ENCODE measurements around the gene TRPV3. TPM values are rescaled to one million over a fixed set of nuclear protein-coding genes. Genes with fewer than 3 reads are reported as not detected.
"Not testable (repeated sequence)": the region's sequence is repeated elsewhere in the genome, so short reads cannot be mapped to it uniquely, and the experiment has no call there.

The TRPV3 gene
- polyA plus RNA-seq, 4 donors: 0.96 to 2.3 (median 1.5) TPM

DNA sequence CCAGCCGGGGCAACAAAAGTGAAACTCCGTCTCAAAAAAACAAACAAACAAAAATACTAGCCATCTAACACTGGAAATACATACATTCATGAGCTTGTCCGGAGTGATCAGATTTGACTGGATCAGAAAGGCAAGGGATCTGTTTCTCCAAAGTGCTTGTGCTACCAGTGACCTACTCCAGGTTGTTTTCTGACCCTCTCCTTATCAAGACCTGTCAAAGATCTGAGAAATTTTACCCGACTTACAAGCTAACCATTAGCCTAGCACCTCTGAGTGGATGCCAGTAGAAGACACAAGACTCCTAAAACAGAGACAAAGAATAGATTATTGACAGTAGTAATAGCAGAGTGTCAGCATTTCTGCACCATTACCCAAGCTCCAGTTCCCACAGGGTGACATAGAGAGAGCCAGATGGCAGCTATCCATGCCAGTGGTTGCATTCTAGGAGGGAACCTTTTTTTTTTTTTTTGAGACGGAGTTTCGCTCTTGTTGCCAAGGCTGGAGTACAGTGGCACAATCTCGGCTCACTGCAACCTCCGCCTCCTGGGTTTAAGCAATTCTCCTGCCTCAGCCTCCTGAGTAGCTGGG lies 72.0 kb downstream of the TRPV3 start:
- DNase-seq (ENCODE audit: low read depth in 4 of 4, low spot score in 3 of 4): no peak

DNA sequence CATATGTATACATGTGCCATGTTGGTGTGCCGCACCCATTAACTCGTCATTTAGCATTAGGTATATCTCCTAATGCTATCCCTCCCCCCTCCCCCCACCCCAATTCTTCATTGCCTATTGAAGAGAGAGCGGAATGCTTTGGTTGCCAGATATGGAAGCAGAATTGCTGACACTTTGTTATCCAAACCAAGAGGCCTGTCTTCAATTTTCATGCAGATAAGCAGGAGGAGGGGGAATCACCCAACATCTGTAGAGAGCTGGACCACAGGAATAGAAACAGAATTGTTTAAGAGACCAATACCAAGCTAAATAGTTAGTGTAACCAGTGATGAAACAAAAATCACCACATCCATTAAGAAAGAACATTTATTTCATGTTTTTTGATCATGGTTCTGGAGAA lies 74.8 kb downstream of the TRPV3 start:
- DNase-seq (ENCODE audit: low read depth in 4 of 4, low spot score in 3 of 4): no peak

- no peak for DNase-seq (ENCODE audit: low read depth in 4 of 4, low spot score in 3 of 4)
These were observed 77.6 kb downstream of the TRPV3 start for GRCh38 chr17:3479988-3480387.

DNA sequence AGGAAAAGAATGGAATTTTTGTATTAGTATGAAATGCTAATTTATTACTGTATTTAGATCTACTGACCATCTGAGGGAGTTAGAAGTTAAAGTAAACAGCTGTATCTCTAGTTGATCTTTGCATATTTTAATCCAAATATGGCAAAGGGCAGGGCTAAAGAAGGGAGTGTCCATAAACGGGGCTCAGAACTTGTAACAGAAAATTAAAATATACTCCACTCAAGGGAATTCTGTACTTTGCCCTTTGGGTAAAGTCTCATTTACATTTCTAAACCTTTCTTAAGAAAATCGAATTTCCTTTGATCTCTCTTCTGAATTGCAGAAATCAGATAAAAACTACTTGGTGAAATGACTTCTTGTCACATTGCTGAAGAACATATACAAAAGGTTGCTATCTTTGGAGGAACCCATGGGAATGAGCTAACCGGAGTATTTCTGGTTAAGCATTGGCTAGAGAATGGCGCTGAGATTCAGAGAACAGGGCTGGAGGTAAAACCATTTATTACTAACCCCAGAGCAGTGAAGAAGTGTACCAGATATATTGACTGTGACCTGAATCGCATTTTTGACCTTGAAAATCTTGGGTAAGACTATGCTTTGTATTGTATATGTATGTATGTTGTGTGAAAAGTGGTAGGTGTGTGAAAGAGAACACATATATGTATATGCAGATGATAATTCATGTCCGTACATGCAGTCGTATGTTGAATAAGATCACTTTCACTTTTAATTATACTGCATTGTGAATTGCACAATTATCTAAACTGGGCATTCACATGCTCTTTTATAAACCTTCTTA lies 81.6 kb downstream of the TRPV3 start, which contains the start of gene ASPA:
ASPA (plus strand) TSS at position 186 of the 799 bp plus-strand sequence; CDS start at position 349, 163 bp downstream.
- peak in 1 of 4 donors; percentile 24 for DNase-seq (ENCODE audit: low read depth in 4 of 4, low spot score in 3 of 4)

DNA sequence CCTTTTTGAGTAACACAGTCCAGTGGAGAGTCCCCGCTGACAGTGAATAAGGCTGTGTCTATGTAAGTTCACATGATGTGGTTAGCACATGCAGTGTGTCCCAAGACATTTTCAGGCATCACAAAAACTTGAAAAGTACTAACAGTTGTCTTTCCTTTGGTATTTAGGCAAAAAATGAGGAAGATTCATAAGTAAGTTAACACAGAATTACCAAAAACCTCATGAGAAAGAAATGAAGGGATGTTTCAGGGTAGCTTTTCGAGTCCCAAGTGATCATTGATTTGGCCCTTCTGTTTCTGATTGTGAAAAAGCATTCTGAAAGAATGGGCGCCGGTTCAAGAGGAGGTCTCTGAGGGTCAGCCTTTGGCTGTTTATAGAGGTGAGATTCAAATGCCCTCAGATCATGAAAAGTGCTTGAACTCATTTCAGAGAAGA lies 82.3 kb downstream of the TRPV3 start:
- no peak for DNase-seq (ENCODE audit: low read depth in 4 of 4, low spot score in 3 of 4)

- peak in 2 of 4 donors; percentile 27 to 43 for DNase-seq (ENCODE audit: low read depth in 4 of 4, low spot score in 3 of 4)
These were observed 83.4 kb downstream of the TRPV3 start for GRCh38 chr17:3474212-3474611.

DNA sequence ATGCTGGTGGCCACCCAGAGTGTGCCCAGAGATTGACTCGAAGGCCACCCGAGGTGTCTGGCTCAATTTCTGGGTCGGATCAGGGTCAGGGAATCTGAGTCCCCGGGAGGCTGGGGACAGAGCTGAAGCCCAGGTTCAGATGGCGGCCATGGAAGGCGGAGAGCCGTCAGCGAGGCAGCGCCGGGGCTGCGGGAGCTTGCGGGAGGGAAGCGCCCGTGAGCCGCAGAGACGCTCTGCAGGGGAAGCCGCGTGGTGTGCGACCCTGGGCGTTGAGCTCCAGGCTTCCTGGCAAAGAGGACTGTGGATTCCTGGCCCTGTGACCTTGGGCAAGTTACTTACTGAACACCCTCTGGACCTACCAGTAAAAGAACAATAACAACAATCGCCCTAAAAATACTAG lies 85.5 kb downstream of the TRPV3 start:
- no peak for DNase-seq (ENCODE audit: low read depth in 4 of 4, low spot score in 3 of 4)

GRCh38 chr17:3471599-3471998 lies 86.0 kb downstream of the TRPV3 start, which contains the start of gene SPATA22:
SPATA22 (minus strand) TSS chr17:3471819; CDS start chr17:3469325, 2,494 bp downstream.
- DNase-seq (ENCODE audit: low read depth in 4 of 4, low spot score in 3 of 4): no peak

DNA sequence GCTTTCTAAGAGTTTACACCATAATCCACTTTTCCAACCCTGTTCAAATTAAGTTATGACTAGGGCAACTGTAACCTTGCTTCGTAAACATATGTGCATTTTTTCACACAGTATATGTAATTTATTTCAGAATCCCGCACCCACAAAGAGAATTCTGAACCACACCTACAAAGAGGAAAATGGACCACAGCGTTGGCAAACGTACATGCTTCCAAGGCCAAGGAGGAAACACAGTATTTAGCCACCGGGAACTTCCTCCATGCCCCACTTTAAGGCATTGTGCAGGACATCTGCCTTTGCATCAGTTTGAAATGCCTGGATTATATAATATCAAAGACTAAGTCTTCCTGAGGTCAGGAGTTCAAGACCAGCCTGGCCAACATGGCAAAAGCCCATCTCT lies 88.1 kb downstream of the TRPV3 start:
- no peak for DNase-seq (ENCODE audit: low read depth in 4 of 4, low spot score in 3 of 4)

DNA sequence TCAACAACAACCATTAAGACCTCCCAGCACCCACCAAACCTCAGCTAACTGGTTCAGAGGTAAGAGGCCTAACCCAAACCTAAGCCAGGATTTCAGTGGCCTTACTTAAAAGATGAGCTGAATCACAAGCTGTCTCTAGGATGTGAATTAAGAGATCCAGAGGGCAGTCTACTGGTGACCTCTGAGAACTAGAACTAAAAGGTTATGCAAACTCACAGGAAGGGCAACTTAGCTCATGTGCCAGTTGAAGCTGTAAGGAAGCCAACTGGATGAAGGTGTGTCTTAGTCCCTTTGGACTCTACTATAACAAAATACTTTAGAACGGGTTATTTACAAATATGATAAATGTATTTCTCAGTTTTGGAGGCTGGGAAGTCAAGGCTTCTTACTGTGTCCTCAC lies 91.3 kb downstream of the TRPV3 start:
- not testable (repeated sequence) for DNase-seq (ENCODE audit: low read depth in 4 of 4, low spot score in 3 of 4)

Other genes starting within 250 kb of the TRPV3 start
- gene OR3A2, start 171.5 kb downstream of the TRPV3 start, polyA plus RNA-seq (ENCODE audit: insufficient read length in 4 of 4): under 1 TPM; 0.14 to 0.68 (median 0.43) TPM
- gene OR1E1, start 159.4 kb downstream of the TRPV3 start, polyA plus RNA-seq (ENCODE audit: insufficient read length in 4 of 4): not detected
- under 1 TPM in 2 of 4 donors, not detected in 2; 0.15 to 0.17 TPM for gene OR3A3, start 146.4 kb downstream of the TRPV3 start, polyA plus RNA-seq (ENCODE audit: insufficient read length in 4 of 4)
- gene OR1E2, start 124.0 kb downstream of the TRPV3 start, polyA plus RNA-seq (ENCODE audit: insufficient read length in 4 of 4): not detected
- under 1 TPM; 0.39 to 0.82 (median 0.51) TPM for gene SPATA22, start 86.0 kb downstream of the TRPV3 start, polyA plus RNA-seq (ENCODE audit: insufficient read length in 4 of 4)
- 10 to 100 TPM; 10.5 to 30.2 (median 27.7) TPM for gene ASPA, start 81.8 kb downstream of the TRPV3 start, polyA plus RNA-seq (ENCODE audit: insufficient read length in 4 of 4)
- 10 to 100 TPM in 1 of 4 donors, 1 to 10 TPM in 3; 5.8 to 13.0 (median 7.0) TPM for gene TRPV1, start 51.6 kb upstream of the TRPV3 start, polyA plus RNA-seq (ENCODE audit: insufficient read length in 4 of 4)
- 10 to 100 TPM in 3 of 4 donors, 1 to 10 TPM in 1; 9.6 to 17.3 (median 14.7) TPM for gene SHPK, start 78.4 kb upstream of the TRPV3 start, polyA plus RNA-seq (ENCODE audit: insufficient read length in 4 of 4)
- 10 to 100 TPM; 11.0 to 23.2 (median 20.3) TPM for gene CTNS, start 78.9 kb upstream of the TRPV3 start, polyA plus RNA-seq (ENCODE audit: insufficient read length in 4 of 4)
- gene TAX1BP3, start 110.8 kb upstream of the TRPV3 start, polyA plus RNA-seq (ENCODE audit: insufficient read length in 4 of 4): 100 to 1,000 TPM in 2 of 4 donors, 10 to 100 TPM in 2; 93.9 to 109 (median 100) TPM
- 10 to 100 TPM; 16.9 to 36.5 (median 25.9) TPM for gene EMC6, start 111.0 kb upstream of the TRPV3 start, polyA plus RNA-seq (ENCODE audit: insufficient read length in 4 of 4)
- 1 to 10 TPM in 3 of 4 donors, under 1 TPM in 1; 0.63 to 2.0 (median 1.4) TPM for gene P2RX5, start 138.3 kb upstream of the TRPV3 start, polyA plus RNA-seq (ENCODE audit: insufficient read length in 4 of 4)
- gene HASPIN, start 166.1 kb upstream of the TRPV3 start, polyA plus RNA-seq (ENCODE audit: insufficient read length in 4 of 4): 1 to 10 TPM; 2.6 to 3.4 (median 3.3) TPM
- 10 to 100 TPM; 33.6 to 42.1 (median 38.4) TPM for gene ITGAE, start 243.4 kb upstream of the TRPV3 start, polyA plus RNA-seq (ENCODE audit: insufficient read length in 4 of 4)